OCI-LY7 (cell line): Measurements from ENCODE around the gene OSBPL3. TPM values are rescaled to one million over a fixed set of nuclear protein-coding genes. Genes with fewer than 3 reads are reported as not detected.

Experiments
- BruUV-seq: library from RNA; stranded (reverse); fragments of 400-500 nt; replicated peaks from 2 replicates; lab custom pipeline; 2021; lab: Mats Ljungman, UMichigan
- CTCF ChIA-PET: fragments of 300-600 bp; sonication (Branson Sonifier 250); formaldehyde crosslinking; loops from one replicate; lab custom pipeline; 2022; ENCODE audit warnings: antibody characterized with exemption; ENCODE audit not compliant: unreplicated experiment; lab: Charles Lee
- POLR2A ChIA-PET: fragments of 300-600 bp; sonication (Branson Sonifier 250); formaldehyde crosslinking; loops from one replicate; lab custom pipeline; 2022; ENCODE audit warnings: antibody characterized with exemption; lab: Charles Lee
- DNase-seq: peaks from one replicate; pipeline ENCODE4 v3.0.0-alpha.2; 2015; ENCODE audit warnings: low spot score
- H2AFZ ChIP-seq: fragments of 200-600 bp; sonication (generic), shearing (Covaris generic); 2 replicates; pipeline ENCODE4 v1.6.1; 2014; ENCODE audit warnings: mild to moderate bottlenecking, antibody characterized with exemption, low read length, moderate library complexity
- H3K27ac ChIP-seq: fragments of 200-600 bp; sonication (generic); 2 replicates; pipeline ENCODE4 v1.5.1; 2014; ENCODE audit warnings: mixed run types, low read depth, mild to moderate bottlenecking, moderate library complexity, low read length, inconsistent platforms; ENCODE audit not compliant: poor library complexity, severe bottlenecking
- H3K36me3 ChIP-seq: fragments of 200-600 bp; sonication (generic); 2 replicates; pipeline ENCODE4 v1.6.1; 2014; ENCODE audit warnings: mild to moderate bottlenecking, antibody characterized with exemption, low read length, moderate library complexity, mixed read lengths; ENCODE audit not compliant: insufficient read depth
- H3K4me1 ChIP-seq: fragments of 200-600 bp; sonication (generic); 2 replicates; pipeline ENCODE4 v1.5.1; 2014; ENCODE audit warnings: mild to moderate bottlenecking, low read length; ENCODE audit not compliant: insufficient read depth, poor library complexity, severe bottlenecking
- H3K4me2 ChIP-seq: fragments of 200-600 bp; sonication (generic); 2 replicates; pipeline ENCODE4 v1.6.1; 2014; ENCODE audit warnings: mild to moderate bottlenecking, low read length
- H3K4me3 ChIP-seq: fragments of 200-600 bp; sonication (generic); 2 replicates; pipeline ENCODE4 v1.5.1; 2014; ENCODE audit warnings: mild to moderate bottlenecking, low read depth, low read length; ENCODE audit not compliant: poor library complexity, severe bottlenecking
- H3K79me2 ChIP-seq: fragments of 200-600 bp; sonication (generic); 2 replicates; pipeline ENCODE4 v1.6.1; 2016; ENCODE audit warnings: low read depth, mild to moderate bottlenecking, low read length, moderate library complexity, mixed read lengths; ENCODE audit not compliant: insufficient read depth
- H3K9me2 ChIP-seq: fragments of 200-600 bp; sonication (generic); 2 replicates; pipeline ENCODE4 v1.6.1; 2016; ENCODE audit warnings: mild to moderate bottlenecking, low read length, mixed read lengths; ENCODE audit not compliant: insufficient read depth
- H3K9me3 ChIP-seq: fragments of 200-600 bp; sonication (generic); 2 replicates; pipeline ENCODE4 v1.6.1; 2014; ENCODE audit warnings: mild to moderate bottlenecking, mixed run types, low read length, mixed read lengths
- H4K20me1 ChIP-seq: fragments of 200-600 bp; sonication (generic); 2 replicates; pipeline ENCODE4 v1.6.1; 2014; ENCODE audit warnings: mild to moderate bottlenecking, antibody characterized with exemption, low read length, moderate library complexity, mixed read lengths; ENCODE audit not compliant: insufficient read depth
- CTCF ChIP-seq: fragments of 200-600 bp; sonication (generic); conservative IDR thresholded peaks from 2 replicates; pipeline ENCODE4 v1.5.1; 2014; ENCODE audit warnings: mild to moderate bottlenecking, antibody characterized with exemption, low read length, moderate library complexity, mixed read lengths
- EZH2phosphoT487 ChIP-seq: fragments of 200-600 bp; sonication (generic); IDR thresholded peaks from 2 replicates; pipeline ENCODE4 v1.6.1; 2018; ENCODE audit warnings: low read depth, borderline replicate concordance, mild to moderate bottlenecking, mixed run types, antibody characterized with exemption, low read length, moderate library complexity, mixed read lengths
- intact Hi-C: fragments of 100-400 bp; cut with micrococcal nuclease; formaldehyde crosslinking; loops from one replicate; pipeline ENCODE4 v1.10.0; 2022; ENCODE audit not compliant: unreplicated experiment
- total RNA-seq, 2 experiments: library from RNA; depleted of rRNA in 1 of 2; stranded (reverse); fragments of >200 nt in 1 of 2; shearing (Covaris generic) in 1 of 2; gene quantifications; 2 replicates each; pipeline ENCODE4 v1.2.3, GENCODE V29; 2014 to 2022

Gene OSBPL3
- total RNA-seq, 2 experiments from 2014 or later, result 28.7 to 79.9 TPM

- Histone ChIP-seq H3K9me2 (no peaks in the 10 kb centered on the region), H3K9me3 (no peaks in the 10 kb centered on the region), H2AFZ (no peak overlapping the region), H3K4me2 (peak overlapping the region; percentile 12), H3K36me3 (peaks cover 37% of the 10 kb centered on the region), H3K4me3 (no peak overlapping the region), H3K79me2 (peaks cover 45% of the 10 kb centered on the region; the same call in 1 of the 2 replicates), H4K20me1 (no peaks in the 10 kb centered on the region), H3K27ac (peak overlapping the region; percentile 29), H3K4me1 (peaks cover 94% of the 10 kb centered on the region)
- intact Hi-C loops, result loop anchor here (5.0 kb wide), 1 partner anchor 1317 kb away; no protein-coding TSS in a partner anchor
- no TSS peak for BruUV-seq
- no peak for DNase-seq
- no peak for TF ChIP-seq EZH2phosphoT487
- TF ChIP-seq CTCF, result no peak
- POLR2A ChIA-PET, result interaction anchor here (1.2 to 1.6 kb wide), 2 partner anchors 17 to 51 kb away, joined by 4 to 5 read pairs; no protein-coding TSS in a partner anchor
- CTCF ChIA-PET, result no interaction called here
Measured at GRCh38 chr7:24840563-24840962, 139.4 kb downstream of the OSBPL3 start.

DNA sequence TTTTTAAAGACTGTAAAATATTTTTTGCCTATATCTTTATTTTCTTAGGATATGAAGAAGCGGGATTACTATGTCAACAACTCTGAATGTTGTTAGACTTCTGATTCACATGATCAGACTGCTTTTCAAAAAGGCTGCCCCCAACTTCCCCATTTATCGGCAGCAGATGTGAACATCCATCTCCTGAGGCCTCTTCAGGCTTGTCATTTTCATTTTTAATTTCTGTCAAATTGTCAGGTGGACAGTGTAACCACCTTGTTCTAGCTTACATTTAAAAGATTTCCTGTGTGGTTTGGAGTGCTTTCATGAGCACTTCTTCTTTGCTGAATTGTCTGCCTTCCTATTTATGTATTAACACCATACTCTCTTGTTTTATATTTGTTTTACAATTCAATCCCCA is 143.9 kb downstream of the OSBPL3 start:
- Histone ChIP-seq H3K36me3 (peaks cover 73% of the 10 kb centered on the region), H3K4me3 (peak overlapping the region; percentile 34), H2AFZ (no peak overlapping the region; the same call in 1 of the 2 replicates), H3K4me1 (peaks cover 89% of the 10 kb centered on the region), H3K4me2 (peak overlapping the region; percentile 61), H3K27ac (peak overlapping the region; percentile 95), H3K9me3 (no peaks in the 10 kb centered on the region), H4K20me1 (no peaks in the 10 kb centered on the region), H3K9me2 (no peaks in the 10 kb centered on the region), H3K79me2 (peaks cover 16% of the 10 kb centered on the region; the same call in 1 of the 2 replicates)
- BruUV-seq, result no TSS peak
- ChIA-PET CTCF (interaction anchor here (1.3 kb wide), 1 partner anchor 10 kb away, joined by 5 read pairs; no protein-coding TSS in a partner anchor), POLR2A (interaction anchor here (0.6 to 5.9 kb wide), 10 partner anchors 8 to 1346 kb away, joined by 3 to 34 read pairs (median 15); no protein-coding TSS in a partner anchor)
- intact Hi-C loops, result loop anchor here (1.0 to 5.0 kb wide), 4 partner anchors 15 to 144 kb away; partner anchors contain the start of gene OSBPL3
- peak; percentile 93 for DNase-seq
- TF ChIP-seq CTCF, result no peak
- no peak for TF ChIP-seq EZH2phosphoT487

- CTCF ChIA-PET, result interaction anchor here (1.3 kb wide), 2 partner anchors 10 to 62 kb away, joined by 3 to 5 read pairs; no protein-coding TSS in a partner anchor
Measured at GRCh38 chr7:24835643-24836042, 144.3 kb downstream of the OSBPL3 start.

More at GRCh38 chr7:24835643-24836042, 144.3 kb downstream of the OSBPL3 start:
- no peak overlapping the region; the same call in 1 of the 2 replicates for H2AFZ ChIP-seq
- peak; percentile 34 for DNase-seq
- H3K27ac ChIP-seq, result peak overlapping the region; percentile 95
- BruUV-seq, result no TSS peak
- H4K20me1 ChIP-seq, result no peaks in the 10 kb centered on the region
- H3K4me3 ChIP-seq, result peak overlapping the region; percentile 34
- POLR2A ChIA-PET, result interaction anchor here (0.6 to 5.9 kb wide), 11 partner anchors 9 to 1346 kb away, joined by 3 to 34 read pairs (median 15); no protein-coding TSS in a partner anchor
- TF ChIP-seq EZH2phosphoT487, result no peak
- TF ChIP-seq CTCF, result no peak
- intact Hi-C loops, result loop anchor here (1.0 to 5.0 kb wide), 4 partner anchors 14 to 145 kb away; partner anchors contain the start of gene OSBPL3
- no peaks in the 10 kb centered on the region for H3K9me3 ChIP-seq
- H3K36me3 ChIP-seq, result peaks cover 73% of the 10 kb centered on the region
- H3K9me2 ChIP-seq, result no peaks in the 10 kb centered on the region
- H3K79me2 ChIP-seq, result peaks cover 11% of the 10 kb centered on the region; the same call in 1 of the 2 replicates
- peak overlapping the region; percentile 61 for H3K4me2 ChIP-seq
- peaks cover 88% of the 10 kb centered on the region for H3K4me1 ChIP-seq
